Neural crest cell (in vitro differentiated cells): ENCODE measurements around the gene TTC5. TPM values are rescaled to one million over a fixed set of nuclear protein-coding genes. Genes with fewer than 3 reads are reported as not detected.
A peak's percentile ranks its signal among the peaks of the same experiment; 100 is the strongest.

ENCODE experiments used
- DNase-seq: peaks from one replicate; pipeline ENCODE4 v3.0.0; 2021; ENCODE audit warnings: low read depth, mixed read lengths, low spot score
- H3K27ac Mint-ChIP-seq: one replicate; pipeline ENCODE4 v1.8.0; 2021; ENCODE audit warnings: mild to moderate bottlenecking, mixed read lengths; ENCODE audit not compliant: unreplicated experiment
- H3K27me3 Mint-ChIP-seq: 2 replicates; pipeline ENCODE4 v1.8.0; 2021; ENCODE audit warnings: low read depth, mild to moderate bottlenecking, mixed read lengths
- H3K36me3 Mint-ChIP-seq: 2 replicates; pipeline ENCODE4 v1.8.0; 2021; ENCODE audit warnings: low read depth, mild to moderate bottlenecking, mixed read lengths
- H3K4me1 Mint-ChIP-seq: 2 replicates; pipeline ENCODE4 v1.8.0; 2021; ENCODE audit warnings: mixed read lengths
- H3K4me3 Mint-ChIP-seq: one replicate; pipeline ENCODE4 v1.8.0; 2021; ENCODE audit warnings: mild to moderate bottlenecking, mixed read lengths
- H3K9me3 Mint-ChIP-seq: 2 replicates; pipeline ENCODE4 v1.8.0; 2021; ENCODE audit warnings: mixed read lengths
- CTCF ChIP-seq: fragments of 200-600 bp; sonication (generic); conservative IDR thresholded peaks from 2 replicates; pipeline ENCODE4 v1.5.0; 2021; ENCODE audit warnings: antibody characterized with exemption, mild to moderate bottlenecking
- long read RNA-seq: library from polyadenylated mRNA; unstranded; transcript quantifications from one replicate; pipeline ENCODE4 v2.0.0, GENCODE V29; 2020
- total RNA-seq: library from RNA; stranded (reverse); gene quantifications from 2 replicates; pipeline ENCODE4 v1.2.1, GENCODE V29; 2021

Gene TTC5
- 25.6 and 25.8 TPM in 2 replicates for total RNA-seq
- long read RNA-seq, full-length matches to known transcripts = 55 of 62 reads
- long read RNA-seq, partial matches to known transcripts = 2 of 62 reads
- long read RNA-seq, other reads (novel, unspliced or antisense) = 5 of 62 reads

- Mint-ChIP-seq H3K9me3 (peaks cover 2% of the 10 kb centered on the region), H3K27me3 (no peaks in the 10 kb centered on the region), H3K4me1 (peaks cover 23% of the 10 kb centered on the region), H3K36me3 (peaks cover 9% of the 10 kb centered on the region), H3K27ac (peak within 1 kb of the TSS; percentile 59), H3K4me3 (peak within 1 kb of the TSS; percentile 95)
- peak; percentile 93 for DNase-seq
- peak; percentile 95 for TF ChIP-seq CTCF
Measured at GRCh38 chr14:20305265-20306078, at the start of gene TTC5. Gene TTC5 (minus strand): TSS chr14:20305951. CDS start chr14:20305937, 14 bp downstream.

GRCh38 chr14:20350860-20351259 lies 45.1 kb upstream of the TTC5 start:
- peak; percentile 34 for TF ChIP-seq CTCF
- H3K27me3 Mint-ChIP-seq = no peaks in the 10 kb centered on the region
- H3K36me3 Mint-ChIP-seq = peaks cover 23% of the 10 kb centered on the region

GRCh38 chr14:20350282-20350681 lies 44.5 kb upstream of the TTC5 start:
- Mint-ChIP-seq H3K4me1 (peaks cover 4% of the 10 kb centered on the region), H3K36me3 (peaks cover 23% of the 10 kb centered on the region), H3K4me3 (no peak overlapping the region), H3K27me3 (no peaks in the 10 kb centered on the region), H3K9me3 (no peaks in the 10 kb centered on the region), H3K27ac (no peak overlapping the region)
- TF ChIP-seq CTCF = no peak
- DNase-seq = no peak

More at GRCh38 chr14:20350860-20351259, 45.1 kb upstream of the TTC5 start:
- no peaks in the 10 kb centered on the region for H3K4me1 Mint-ChIP-seq
- no peak overlapping the region for H3K4me3 Mint-ChIP-seq
- H3K9me3 Mint-ChIP-seq = no peaks in the 10 kb centered on the region
- no peak for DNase-seq
- no peak overlapping the region for H3K27ac Mint-ChIP-seq

- no peak for TF ChIP-seq CTCF
- DNase-seq = no peak
- Mint-ChIP-seq H3K27ac (no peak overlapping the region), H3K9me3 (no peaks in the 10 kb centered on the region), H3K27me3 (peaks cover 5% of the 10 kb centered on the region), H3K4me3 (peak overlapping the region; percentile 44), H3K4me1 (peaks cover 21% of the 10 kb centered on the region), H3K36me3 (peaks cover 21% of the 10 kb centered on the region)
Measured at GRCh38 chr14:20347747-20348146, 42.0 kb upstream of the TTC5 start.

- Mint-ChIP-seq H3K9me3 (no peaks in the 10 kb centered on the region), H3K4me1 (peaks cover 21% of the 10 kb centered on the region), H3K36me3 (peaks cover 21% of the 10 kb centered on the region), H3K27me3 (peaks cover 8% of the 10 kb centered on the region), H3K4me3 (peak overlapping the region; percentile 66), H3K27ac (no peak overlapping the region)
- no peak for DNase-seq
- no peak for TF ChIP-seq CTCF
Measured at GRCh38 chr14:20346713-20347112, 41.0 kb upstream of the TTC5 start.
